HEK293 (cell line): ENCODE results near the gene FAM210B.

Experiments used
- CTCF ChIA-PET: fragments of 350-600 bp; formaldehyde crosslinking; extraction: SDS; loops from one replicate; lab custom pipeline; 2021; ENCODE audit warnings: antibody characterized with exemption; lab: Yijun Ruan, JAX
- POLR2A ChIA-PET: fragments of 300-600 bp; formaldehyde crosslinking; extraction: SDS; loops from one replicate; lab custom pipeline; 2020; ENCODE audit warnings: antibody characterized with exemption, inconsistent platforms; lab: Yijun Ruan, JAX
- H3K27ac ChIP-seq: fragments of 200-500 bp; sonication (Bioruptor generic); 2 replicates; pipeline ENCODE4 v1.5.1; 2014; ENCODE audit warnings: low read depth, low read length, control low read depth, inconsistent platforms; ENCODE audit errors: extremely low read depth
- H3K36me3 ChIP-seq, 2 experiments: fragments of 200-500 bp in 1 of 2; sonication (Bioruptor generic) in 1 of 2; 1 replicate in 1 of 2; 2 replicates in 1 of 2; pipeline ENCODE4 v1.5.1; 2014 to 2017; ENCODE audit warnings: inconsistent platforms in 2 of 2, low read length in 2 of 2; ENCODE audit not compliant: control insufficient read depth in 2 of 2, insufficient read depth in 1 of 2
- H3K4me1 ChIP-seq: fragments of 200-500 bp; sonication (Bioruptor generic); 2 replicates; pipeline ENCODE4 v1.5.1; 2014; ENCODE audit warnings: mild to moderate bottlenecking, low read length, inconsistent platforms; ENCODE audit not compliant: control insufficient read depth, insufficient read depth
- H3K4me3 ChIP-seq: 2 replicates; pipeline ENCODE4 v1.5.1; 2011; ENCODE audit warnings: low read depth, mild to moderate bottlenecking, control low read depth, low read length, moderate library complexity
- H3K9me3 ChIP-seq: fragments of 200-500 bp; sonication (Bioruptor generic); 2 replicates; pipeline ENCODE4 v1.5.1; 2014; ENCODE audit warnings: low read depth, low read length, inconsistent platforms; ENCODE audit not compliant: control insufficient read depth, insufficient read depth
- HOXA7 ChIP-seq: sonication (generic); formaldehyde crosslinking; IDR thresholded peaks from 2 replicates; pipeline ENCODE4 v1.8.1; 2022; ENCODE audit warnings: missing genetic modification reagents, borderline replicate concordance
- KLF10 ChIP-seq: fragments of 450-650 bp; IDR thresholded peaks from 2 replicates; pipeline ENCODE4 v1.5.1; 2018; ENCODE audit warnings: missing biosample characterization, mild to moderate bottlenecking, missing genetic modification characterization
- KLF8 ChIP-seq: fragments of 450-650 bp; formaldehyde crosslinking; IDR thresholded peaks from 2 replicates; pipeline ENCODE4 v1.5.1; 2016; ENCODE audit warnings: missing biosample characterization, missing genetic modification characterization
- PRDM1 ChIP-seq: fragments of 450-650 bp; formaldehyde crosslinking; IDR thresholded peaks from 2 replicates; pipeline ENCODE4; 2016; ENCODE audit warnings: missing biosample characterization, missing genetic modification characterization
- SP7 ChIP-seq: fragments of 450-650 bp; formaldehyde crosslinking; IDR thresholded peaks from 2 replicates; pipeline ENCODE4 v1.5.1; 2016; ENCODE audit warnings: missing biosample characterization, missing genetic modification characterization
- TCF7L2 ChIP-seq: IDR thresholded peaks from 2 replicates; pipeline ENCODE4 v1.6.1; 2011; ENCODE audit warnings: low read depth, mild to moderate bottlenecking, inconsistent platforms, low read length, moderate library complexity, borderline replicate concordance
- ZFHX2 ChIP-seq: fragments of 450-650 bp; formaldehyde crosslinking; conservative IDR thresholded peaks from 2 replicates; pipeline ENCODE4 v1.5.1; 2016; ENCODE audit warnings: missing biosample characterization, missing genetic modification characterization
- ZNF239 ChIP-seq: fragments of 450-650 bp; formaldehyde crosslinking; IDR thresholded peaks from 2 replicates; pipeline ENCODE4 v1.5.1; 2016; ENCODE audit warnings: missing biosample characterization, missing genetic modification characterization
- ZNF366 ChIP-seq: fragments of 450-650 bp; formaldehyde crosslinking; conservative IDR thresholded peaks from 2 replicates; pipeline ENCODE4 v1.5.1; 2016; ENCODE audit warnings: missing biosample characterization, missing genetic modification characterization
- ZNF404 ChIP-seq: fragments of 450-650 bp; formaldehyde crosslinking; IDR thresholded peaks from 2 replicates; pipeline ENCODE4 v1.5.1; 2017; ENCODE audit warnings: missing biosample characterization, missing genetic modification characterization
- ZNF530 ChIP-seq: fragments of 450-650 bp; formaldehyde crosslinking; IDR thresholded peaks from 2 replicates; pipeline ENCODE4 v1.5.1; 2016; ENCODE audit warnings: low read depth, missing biosample characterization, missing genetic modification characterization
- ZNF76 ChIP-seq: fragments of 450-650 bp; formaldehyde crosslinking; IDR thresholded peaks from 2 replicates; pipeline ENCODE4; 2016; ENCODE audit warnings: low read depth, missing biosample characterization, missing genetic modification characterization, borderline replicate concordance
- ZNF768 ChIP-seq: fragments of 450-650 bp; formaldehyde crosslinking; IDR thresholded peaks from 2 replicates; pipeline ENCODE4 v1.5.1; 2018; ENCODE audit warnings: missing biosample characterization, mild to moderate bottlenecking, missing genetic modification characterization
- ZXDB ChIP-seq: fragments of 450-650 bp; formaldehyde crosslinking; IDR thresholded peaks from 2 replicates; pipeline ENCODE4 v1.5.1; 2016; ENCODE audit warnings: missing biosample characterization, missing genetic modification characterization
- TF ChIP-seq, protein P1 (sequence below): fragments of 450-650 bp; formaldehyde crosslinking; IDR thresholded peaks from 2 replicates; pipeline ENCODE4 v1.5.1; 2017; ENCODE audit warnings: missing biosample characterization, missing genetic modification characterization
- TF ChIP-seq, protein P2 (sequence below): fragments of 450-650 bp; formaldehyde crosslinking; IDR thresholded peaks from 2 replicates; pipeline ENCODE4 v1.5.1; 2017; ENCODE audit warnings: missing biosample characterization, missing genetic modification characterization
- TF ChIP-seq, protein P3 (sequence below): fragments of 450-650 bp; formaldehyde crosslinking; IDR thresholded peaks from 2 replicates; pipeline ENCODE4 v1.5.1; 2016; ENCODE audit warnings: missing biosample characterization, missing genetic modification characterization
- TF ChIP-seq, protein P4 (sequence below): fragments of 450-650 bp; formaldehyde crosslinking; IDR thresholded peaks from 2 replicates; pipeline ENCODE4 v1.5.1; 2016; ENCODE audit warnings: missing biosample characterization, missing genetic modification characterization
- TF ChIP-seq, protein P5 (sequence below): fragments of 450-650 bp; formaldehyde crosslinking; IDR thresholded peaks from 2 replicates; pipeline ENCODE4 v1.5.1; 2016; ENCODE audit warnings: missing biosample characterization, missing genetic modification characterization
- TF ChIP-seq, protein P6 (sequence below): fragments of 450-650 bp; formaldehyde crosslinking; IDR thresholded peaks from 2 replicates; pipeline ENCODE4; 2016; ENCODE audit warnings: missing biosample characterization, missing genetic modification characterization

Gene FAM210B

DNA sequence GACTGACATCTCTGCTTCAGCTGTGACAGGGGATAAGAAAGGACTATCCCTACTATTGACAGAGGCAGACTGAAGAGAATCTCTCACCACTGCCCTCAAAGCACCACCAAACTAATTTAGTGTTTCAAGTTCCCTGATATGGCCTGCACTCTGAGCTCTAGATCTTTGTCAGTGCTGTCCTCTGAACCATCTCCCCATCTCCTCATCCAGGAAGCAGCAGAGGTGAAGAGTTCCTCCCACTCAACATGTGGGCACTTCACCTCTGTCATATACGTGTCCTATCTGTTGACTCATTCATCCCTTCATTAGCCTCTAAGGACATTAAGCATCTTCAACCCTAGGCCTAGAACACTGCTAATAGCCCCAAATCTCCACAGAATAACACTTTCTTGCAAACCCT is 14.1 kb downstream of the FAM210B start:
- H3K36me3 ChIP-seq, result peaks cover 54 to 95% of the 10 kb centered on the region in 2 experiments
- H3K4me3 ChIP-seq, result no peak overlapping the region
- POLR2A ChIA-PET, result interaction anchor here (0.7 to 1.1 kb wide), 2 partner anchors 14 to 19 kb away, joined by 4 to 7 read pairs; partner anchors contain the start of genes AURKA, CSTF1 and FAM210B
- no peak overlapping the region for H3K27ac ChIP-seq
- CTCF ChIA-PET, result no interaction called here
- no peaks in the 10 kb centered on the region for H3K9me3 ChIP-seq
- H3K4me1 ChIP-seq, result no peaks in the 10 kb centered on the region
- no peak for TF ChIP-seq KLF10
- TF ChIP-seq ZNF239, result peak; percentile 77; the same call in 1 of the 2 replicates
- no peak for TF ChIP-seq HOXA7
- 0 out of 2 replicates have a peak, but pooled peaks have one; percentile 10 for TF ChIP-seq ZFHX2 (tag by site-specific recombination)

DNA sequence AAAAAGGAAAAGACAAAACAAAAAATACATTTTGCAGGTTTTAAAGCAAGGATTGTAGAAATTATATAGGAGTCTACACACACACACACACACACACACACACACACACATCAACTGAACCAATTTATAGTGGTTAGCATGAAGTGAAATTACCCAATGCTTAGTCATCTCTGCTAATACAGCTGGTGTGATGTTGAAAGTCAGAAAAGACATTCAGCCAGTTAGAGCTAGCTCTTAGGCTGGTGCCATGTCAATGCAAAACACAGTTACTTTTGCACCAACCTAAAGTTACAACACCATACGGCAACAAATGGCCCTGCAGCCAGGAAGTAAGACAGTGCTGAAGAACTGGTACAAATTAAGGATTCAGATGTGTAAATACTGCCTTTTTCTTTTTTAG is 15.2 kb downstream of the FAM210B start:
- no peak overlapping the region for H3K4me3 ChIP-seq
- CTCF ChIA-PET, result interaction anchor here (0.7 to 1.0 kb wide), 3 partner anchors 11 to 167 kb away, joined by 3 to 13 read pairs (median 6); partner anchors contain the start of genes AURKA and CSTF1
- H3K4me1 ChIP-seq, result no peaks in the 10 kb centered on the region
- TF ChIP-seq, protein P1, sequence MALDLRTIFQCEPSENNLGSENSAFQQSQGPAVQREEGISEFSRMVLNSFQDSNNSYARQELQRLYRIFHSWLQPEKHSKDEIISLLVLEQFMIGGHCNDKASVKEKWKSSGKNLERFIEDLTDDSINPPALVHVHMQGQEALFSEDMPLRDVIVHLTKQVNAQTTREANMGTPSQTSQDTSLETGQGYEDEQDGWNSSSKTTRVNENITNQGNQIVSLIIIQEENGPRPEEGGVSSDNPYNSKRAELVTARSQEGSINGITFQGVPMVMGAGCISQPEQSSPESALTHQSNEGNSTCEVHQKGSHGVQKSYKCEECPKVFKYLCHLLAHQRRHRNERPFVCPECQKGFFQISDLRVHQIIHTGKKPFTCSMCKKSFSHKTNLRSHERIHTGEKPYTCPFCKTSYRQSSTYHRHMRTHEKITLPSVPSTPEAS (tag by site-specific recombination), result peak; percentile 37; the same call in 1 of the 2 replicates
- TF ChIP-seq HOXA7 (no peak), PRDM1 (tag by site-specific recombination) (0 out of 2 replicates have a peak, but pooled peaks have one; percentile 36), ZNF366 (tag by site-specific recombination) (0 out of 2 replicates have a peak, but pooled peaks have one; percentile 23), ZNF404 (tag by site-specific recombination) (no peak), ZXDB (no peak)
- TF ChIP-seq, protein P2, sequence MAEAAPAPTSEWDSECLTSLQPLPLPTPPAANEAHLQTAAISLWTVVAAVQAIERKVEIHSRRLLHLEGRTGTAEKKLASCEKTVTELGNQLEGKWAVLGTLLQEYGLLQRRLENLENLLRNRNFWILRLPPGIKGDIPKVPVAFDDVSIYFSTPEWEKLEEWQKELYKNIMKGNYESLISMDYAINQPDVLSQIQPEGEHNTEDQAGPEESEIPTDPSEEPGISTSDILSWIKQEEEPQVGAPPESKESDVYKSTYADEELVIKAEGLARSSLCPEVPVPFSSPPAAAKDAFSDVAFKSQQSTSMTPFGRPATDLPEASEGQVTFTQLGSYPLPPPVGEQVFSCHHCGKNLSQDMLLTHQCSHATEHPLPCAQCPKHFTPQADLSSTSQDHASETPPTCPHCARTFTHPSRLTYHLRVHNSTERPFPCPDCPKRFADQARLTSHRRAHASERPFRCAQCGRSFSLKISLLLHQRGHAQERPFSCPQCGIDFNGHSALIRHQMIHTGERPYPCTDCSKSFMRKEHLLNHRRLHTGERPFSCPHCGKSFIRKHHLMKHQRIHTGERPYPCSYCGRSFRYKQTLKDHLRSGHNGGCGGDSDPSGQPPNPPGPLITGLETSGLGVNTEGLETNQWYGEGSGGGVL (tag by site-specific recombination), result peak; percentile 36; the same call in 1 of the 2 replicates
- TF ChIP-seq, protein P3, sequence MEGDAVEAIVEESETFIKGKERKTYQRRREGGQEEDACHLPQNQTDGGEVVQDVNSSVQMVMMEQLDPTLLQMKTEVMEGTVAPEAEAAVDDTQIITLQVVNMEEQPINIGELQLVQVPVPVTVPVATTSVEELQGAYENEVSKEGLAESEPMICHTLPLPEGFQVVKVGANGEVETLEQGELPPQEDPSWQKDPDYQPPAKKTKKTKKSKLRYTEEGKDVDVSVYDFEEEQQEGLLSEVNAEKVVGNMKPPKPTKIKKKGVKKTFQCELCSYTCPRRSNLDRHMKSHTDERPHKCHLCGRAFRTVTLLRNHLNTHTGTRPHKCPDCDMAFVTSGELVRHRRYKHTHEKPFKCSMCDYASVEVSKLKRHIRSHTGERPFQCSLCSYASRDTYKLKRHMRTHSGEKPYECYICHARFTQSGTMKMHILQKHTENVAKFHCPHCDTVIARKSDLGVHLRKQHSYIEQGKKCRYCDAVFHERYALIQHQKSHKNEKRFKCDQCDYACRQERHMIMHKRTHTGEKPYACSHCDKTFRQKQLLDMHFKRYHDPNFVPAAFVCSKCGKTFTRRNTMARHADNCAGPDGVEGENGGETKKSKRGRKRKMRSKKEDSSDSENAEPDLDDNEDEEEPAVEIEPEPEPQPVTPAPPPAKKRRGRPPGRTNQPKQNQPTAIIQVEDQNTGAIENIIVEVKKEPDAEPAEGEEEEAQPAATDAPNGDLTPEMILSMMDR (tag by site-specific recombination), result no peak
- TF ChIP-seq, protein P4, sequence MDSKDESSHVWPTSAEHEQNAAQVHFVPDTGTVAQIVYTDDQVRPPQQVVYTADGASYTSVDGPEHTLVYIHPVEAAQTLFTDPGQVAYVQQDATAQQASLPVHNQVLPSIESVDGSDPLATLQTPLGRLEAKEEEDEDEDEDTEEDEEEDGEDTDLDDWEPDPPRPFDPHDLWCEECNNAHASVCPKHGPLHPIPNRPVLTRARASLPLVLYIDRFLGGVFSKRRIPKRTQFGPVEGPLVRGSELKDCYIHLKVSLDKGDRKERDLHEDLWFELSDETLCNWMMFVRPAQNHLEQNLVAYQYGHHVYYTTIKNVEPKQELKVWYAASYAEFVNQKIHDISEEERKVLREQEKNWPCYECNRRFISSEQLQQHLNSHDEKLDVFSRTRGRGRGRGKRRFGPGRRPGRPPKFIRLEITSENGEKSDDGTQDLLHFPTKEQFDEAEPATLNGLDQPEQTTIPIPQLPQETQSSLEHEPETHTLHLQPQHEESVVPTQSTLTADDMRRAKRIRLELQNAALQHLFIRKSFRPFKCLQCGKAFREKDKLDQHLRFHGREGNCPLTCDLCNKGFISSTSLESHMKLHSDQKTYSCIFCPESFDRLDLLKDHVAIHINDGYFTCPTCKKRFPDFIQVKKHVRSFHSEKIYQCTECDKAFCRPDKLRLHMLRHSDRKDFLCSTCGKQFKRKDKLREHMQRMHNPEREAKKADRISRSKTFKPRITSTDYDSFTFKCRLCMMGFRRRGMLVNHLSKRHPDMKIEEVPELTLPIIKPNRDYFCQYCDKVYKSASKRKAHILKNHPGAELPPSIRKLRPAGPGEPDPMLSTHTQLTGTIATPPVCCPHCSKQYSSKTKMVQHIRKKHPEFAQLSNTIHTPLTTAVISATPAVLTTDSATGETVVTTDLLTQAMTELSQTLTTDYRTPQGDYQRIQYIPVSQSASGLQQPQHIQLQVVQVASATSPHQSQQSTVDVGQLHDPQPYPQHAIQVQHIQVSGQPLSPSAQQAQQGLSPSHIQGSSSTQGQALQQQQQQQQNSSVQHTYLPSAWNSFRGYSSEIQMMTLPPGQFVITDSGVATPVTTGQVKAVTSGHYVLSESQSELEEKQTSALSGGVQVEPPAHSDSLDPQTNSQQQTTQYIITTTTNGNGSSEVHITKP (tag by site-specific recombination), result peak; percentile 25; the same call in 1 of the 2 replicates
- TF ChIP-seq, all 188 proteins: peak for 5
- H3K9me3 ChIP-seq, result no peaks in the 10 kb centered on the region
- peaks cover 59 to 96% of the 10 kb centered on the region in 2 experiments for H3K36me3 ChIP-seq
- POLR2A ChIA-PET, result no interaction called here
- H3K27ac ChIP-seq, result no peak overlapping the region

DNA sequence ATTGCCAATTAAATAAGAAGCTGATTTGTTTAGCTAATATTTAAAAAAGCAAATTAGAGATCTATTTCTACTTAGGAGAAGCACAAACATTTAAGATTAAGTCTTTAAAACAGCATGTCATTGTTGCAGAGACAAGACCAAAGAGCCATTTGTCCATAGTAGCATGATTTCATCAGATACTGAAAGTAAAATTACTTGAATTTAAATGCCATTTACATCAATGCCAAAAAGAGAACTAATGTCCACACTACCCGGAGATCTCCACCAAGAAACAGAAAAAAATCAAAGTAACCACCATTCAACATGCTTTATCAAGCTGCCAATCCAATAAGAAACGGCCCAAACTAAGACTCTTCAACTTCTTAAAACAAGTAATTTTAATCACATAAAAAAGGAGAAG is 17.6 kb downstream of the FAM210B start:
- Histone ChIP-seq H3K4me3 (no peak overlapping the region), H3K9me3 (no peaks in the 10 kb centered on the region), H3K27ac (no peak overlapping the region), H3K36me3 (peaks cover 72 to 94% of the 10 kb centered on the region in 2 experiments), H3K4me1 (no peaks in the 10 kb centered on the region)
- ChIA-PET POLR2A (interaction anchor here (1.1 kb wide), 2 partner anchors 16 kb away, joined by 3 to 9 read pairs; partner anchors contain the start of genes AURKA and CSTF1), CTCF (interaction anchor here (1.0 kb wide), 1 partner anchor 125 kb away, joined by 4 read pairs; no protein-coding TSS in a partner anchor)
- TF ChIP-seq ZNF530 (tag by site-specific recombination) (no peak), KLF8 (tag by site-specific recombination) (no peak), SP7 (tag by site-specific recombination) (no peak), ZNF768 (no peak), ZNF76 (no peak), TCF7L2 (no peak)
- TF ChIP-seq, protein P5, sequence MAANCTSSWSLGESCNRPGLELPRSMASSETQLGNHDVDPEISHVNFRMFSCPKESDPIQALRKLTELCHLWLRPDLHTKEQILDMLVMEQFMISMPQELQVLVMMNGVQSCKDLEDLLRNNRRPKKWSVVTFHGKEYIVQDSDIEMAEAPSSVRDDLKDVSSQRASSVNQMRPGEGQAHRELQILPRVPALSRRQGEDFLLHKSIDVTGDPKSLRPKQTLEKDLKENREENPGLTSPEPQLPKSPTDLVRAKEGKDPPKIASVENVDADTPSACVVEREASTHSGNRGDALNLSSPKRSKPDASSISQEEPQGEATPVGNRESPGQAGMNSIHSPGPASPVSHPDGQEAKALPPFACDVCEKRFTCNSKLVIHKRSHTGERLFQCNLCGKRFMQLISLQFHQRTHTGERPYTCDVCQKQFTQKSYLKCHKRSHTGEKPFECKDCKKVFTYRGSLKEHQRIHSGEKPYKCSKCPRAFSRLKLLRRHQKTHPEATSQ (tag by site-specific recombination), result no peak
- TF ChIP-seq, protein P6, sequence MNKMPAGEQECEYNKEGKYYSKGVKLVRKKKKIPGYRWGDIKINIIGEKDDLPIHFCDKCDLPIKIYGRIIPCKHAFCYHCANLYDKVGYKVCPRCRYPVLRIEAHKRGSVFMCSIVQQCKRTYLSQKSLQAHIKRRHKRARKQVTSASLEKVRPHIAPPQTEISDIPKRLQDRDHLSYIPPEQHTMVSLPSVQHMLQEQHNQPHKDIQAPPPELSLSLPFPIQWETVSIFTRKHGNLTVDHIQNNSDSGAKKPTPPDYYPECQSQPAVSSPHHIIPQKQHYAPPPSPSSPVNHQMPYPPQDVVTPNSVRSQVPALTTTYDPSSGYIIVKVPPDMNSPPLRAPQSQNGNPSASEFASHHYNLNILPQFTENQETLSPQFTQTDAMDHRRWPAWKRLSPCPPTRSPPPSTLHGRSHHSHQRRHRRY (tag by site-specific recombination), result no peak
